HG03060 (cell line): Measurements from ENCODE around the gene KIAA1671.

ENCODE experiments used
- ATAC-seq: cut with Tn5 transposase; IDR thresholded peaks from one replicate; pipeline ENCODE4 v1.9.1; 2021; ENCODE audit warnings: low read depth, moderate number of reproducible peaks; ENCODE audit not compliant: unreplicated experiment

Gene KIAA1671

DNA sequence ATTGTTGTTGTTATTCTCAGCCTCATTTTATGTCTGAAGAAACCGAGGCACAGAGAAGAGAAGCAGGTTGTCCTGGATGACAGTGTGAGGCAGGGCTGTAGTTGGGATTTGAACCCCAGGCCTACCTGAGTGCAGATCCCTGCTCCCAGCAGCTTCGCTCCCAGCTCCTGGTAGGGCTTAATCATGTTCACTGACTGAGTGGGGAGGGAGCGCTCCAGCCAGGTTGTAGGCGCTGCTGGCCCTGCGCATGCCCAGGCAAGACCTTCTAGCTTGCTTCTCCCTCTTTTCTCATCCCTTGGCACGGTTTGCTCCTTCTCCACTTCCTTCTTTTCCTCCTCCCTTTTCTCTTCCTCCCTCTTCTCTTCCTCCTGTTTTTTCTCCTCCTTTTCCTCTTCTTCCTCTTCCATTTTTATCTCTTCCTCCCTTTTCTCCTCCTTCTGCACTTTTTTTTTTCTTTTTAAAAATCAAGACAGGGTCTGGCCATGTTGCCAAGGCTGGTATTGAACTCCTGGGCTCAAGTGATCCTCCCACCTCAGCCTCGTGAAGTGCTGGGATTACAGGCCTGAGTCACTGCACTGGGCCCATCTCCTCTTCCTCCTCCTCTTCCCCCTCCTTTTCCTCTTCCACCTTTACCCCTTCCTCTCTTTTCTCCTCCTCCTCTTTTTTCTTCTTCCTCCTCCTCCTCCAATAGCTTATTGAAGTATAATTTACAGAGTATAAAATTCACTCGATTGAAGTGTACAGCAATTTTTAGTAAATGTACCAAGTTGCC is 109.3 kb downstream of the KIAA1671 start:
- ATAC-seq: no peak

DNA sequence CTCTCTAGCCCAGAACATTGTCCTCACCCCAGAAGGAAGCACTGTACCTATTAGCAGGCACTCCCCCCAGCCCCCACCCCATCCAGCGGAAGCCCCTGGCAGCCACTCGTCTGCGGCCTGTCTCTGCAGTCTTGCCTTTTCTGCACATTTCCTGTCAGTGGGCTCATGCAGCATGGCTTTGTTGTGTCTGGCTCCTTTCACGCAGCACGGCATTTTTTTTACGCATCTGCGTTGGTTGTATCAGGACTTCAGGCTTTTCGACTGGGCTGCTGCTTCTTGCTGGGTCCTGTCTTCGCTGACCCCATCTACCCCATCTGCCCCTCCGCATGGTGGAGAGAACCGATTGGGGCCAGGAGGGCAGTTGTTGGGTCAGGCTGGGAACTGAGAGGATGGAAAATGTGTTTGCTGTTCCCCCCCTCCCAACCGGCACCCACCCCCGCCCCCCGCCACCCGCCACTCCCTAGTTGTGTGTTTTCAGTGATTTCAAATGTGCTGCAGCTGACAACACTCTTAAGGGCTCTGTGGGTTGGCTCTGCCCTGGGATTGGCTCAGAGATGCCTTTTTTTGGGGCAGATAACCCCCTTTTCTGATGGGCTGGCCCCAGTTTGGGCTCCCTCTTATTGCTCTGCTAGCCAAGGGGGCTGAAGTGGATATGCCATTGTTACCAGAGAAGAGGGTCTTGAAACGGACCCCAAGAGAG is 110.0 kb downstream of the KIAA1671 start:
- ATAC-seq: no peak

DNA sequence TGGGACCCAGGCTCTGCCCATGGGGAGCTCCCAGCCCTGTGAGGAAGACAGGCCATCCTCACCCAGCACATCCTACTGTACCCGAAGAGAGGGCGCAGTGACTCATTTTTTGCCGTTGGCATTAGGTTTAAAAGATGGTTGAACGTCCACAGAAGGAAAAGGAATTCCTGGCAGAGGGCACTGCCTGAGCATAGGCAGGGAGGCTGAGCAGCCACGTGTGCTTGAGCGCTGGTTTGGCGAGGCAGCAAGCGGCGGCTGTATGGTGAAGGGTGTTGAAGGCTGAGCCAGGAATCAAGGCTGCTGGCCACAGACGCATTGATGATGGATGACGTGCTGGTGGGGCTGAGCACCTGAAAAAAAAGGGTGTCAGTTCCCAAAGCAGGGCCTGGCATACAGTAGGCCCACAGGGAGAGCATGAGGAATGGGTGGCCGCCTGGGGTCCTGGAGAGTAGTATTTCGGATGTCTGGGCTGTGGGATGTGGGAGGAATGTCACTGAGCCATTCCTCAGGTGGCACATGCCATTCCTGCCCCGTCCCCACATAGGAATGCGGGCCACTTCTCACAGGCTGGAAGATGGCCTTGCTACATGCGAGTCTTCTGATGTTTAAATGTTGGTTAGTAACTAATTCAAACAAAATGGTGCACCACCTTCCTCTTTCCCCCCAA is 112.5 kb downstream of the KIAA1671 start:
- ATAC-seq: no peak

DNA sequence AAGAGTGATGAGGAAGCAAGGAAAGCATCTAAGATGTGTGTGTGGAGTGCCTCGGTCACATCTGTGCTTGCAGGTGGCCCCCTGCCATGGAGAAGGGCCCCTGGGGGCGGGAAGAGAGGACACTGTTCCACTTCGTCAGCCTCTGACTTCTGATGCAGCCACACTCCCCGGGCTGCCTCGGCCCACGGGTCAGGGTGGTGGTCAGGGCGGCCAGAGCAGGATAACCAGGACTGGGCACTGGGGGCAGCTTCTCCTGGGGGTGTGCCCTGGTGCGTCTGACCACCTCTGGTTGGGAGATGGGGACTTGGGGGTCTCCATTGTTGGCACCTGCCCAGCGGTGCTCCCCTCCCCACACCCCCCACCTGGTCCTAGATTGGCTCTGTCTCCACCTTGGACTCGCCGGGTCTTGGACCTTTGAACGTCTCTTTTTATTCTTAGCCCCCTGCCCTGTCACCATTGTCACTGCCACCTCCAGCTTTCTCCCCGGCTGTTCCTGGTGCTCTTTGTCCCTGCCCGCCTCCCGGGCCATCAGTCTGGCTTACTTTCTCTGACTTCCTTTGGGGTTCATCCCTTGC is 114.4 kb downstream of the KIAA1671 start:
- no peak for ATAC-seq

DNA sequence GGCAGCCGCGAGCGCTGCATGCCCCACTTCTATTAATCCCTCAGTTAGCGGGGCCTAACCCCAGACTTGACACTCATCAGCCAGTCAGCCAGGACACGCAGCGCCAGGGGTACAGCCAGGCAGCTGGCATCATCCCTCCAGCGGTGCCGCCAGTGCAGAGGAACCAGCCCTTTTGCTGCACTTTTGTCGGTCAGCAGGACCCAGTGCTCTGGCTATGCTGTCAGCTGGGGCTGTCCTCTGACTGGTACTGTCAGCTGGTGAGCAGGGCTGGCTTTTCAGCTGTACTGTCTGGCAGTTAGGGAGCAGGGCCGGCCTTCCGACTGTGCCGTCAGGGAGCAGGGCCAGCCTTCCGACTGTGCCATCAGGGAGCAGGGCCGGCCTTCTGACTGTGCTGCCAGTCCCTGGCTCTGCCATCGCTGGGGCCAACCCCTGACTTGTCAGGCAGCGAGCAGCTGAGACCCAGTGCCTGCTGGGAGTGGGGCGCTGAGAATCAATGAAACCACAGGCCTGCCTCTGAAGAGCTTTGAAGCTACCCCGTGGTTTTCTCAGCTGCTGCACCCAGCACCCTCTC is 115.4 kb downstream of the KIAA1671 start:
- ATAC-seq: no peak

DNA sequence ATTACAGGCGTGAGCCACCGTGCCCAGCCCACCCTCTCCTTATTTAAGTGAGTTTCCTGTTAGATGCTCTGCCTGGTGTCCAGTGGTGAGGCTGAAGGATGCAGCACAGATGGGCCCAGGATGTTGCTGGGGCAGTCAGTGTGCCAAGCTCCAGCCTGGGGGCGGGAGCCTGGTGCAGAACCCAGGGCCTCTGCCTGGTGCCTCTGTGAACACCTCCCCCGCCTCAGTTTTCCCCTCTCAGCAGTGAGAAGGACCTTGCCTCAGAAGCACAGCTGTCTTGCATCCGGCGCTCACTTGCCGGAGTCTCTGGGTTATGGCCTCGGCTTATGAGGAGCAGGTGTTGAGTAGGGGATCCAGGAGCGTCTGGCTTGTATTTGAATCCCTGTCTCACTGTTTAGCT is 116.2 kb downstream of the KIAA1671 start:
- ATAC-seq: no peak

DNA sequence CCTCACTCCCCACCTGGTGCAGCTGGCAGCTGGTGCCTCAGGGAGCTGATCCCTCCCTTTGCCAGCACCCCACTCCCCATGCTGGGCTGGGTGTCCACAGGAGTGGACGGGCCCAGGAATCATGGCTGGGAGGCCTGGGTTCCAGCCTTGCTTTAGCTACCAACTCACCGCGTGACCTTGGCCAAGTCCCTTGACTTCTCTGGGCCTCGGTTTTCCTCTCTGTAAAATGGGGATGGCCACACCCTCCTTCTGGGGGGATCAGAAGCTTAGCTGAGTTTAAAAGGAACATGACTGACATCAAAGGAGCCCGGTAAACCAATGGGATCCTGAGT is 116.9 kb downstream of the KIAA1671 start:
- no peak for ATAC-seq

DNA sequence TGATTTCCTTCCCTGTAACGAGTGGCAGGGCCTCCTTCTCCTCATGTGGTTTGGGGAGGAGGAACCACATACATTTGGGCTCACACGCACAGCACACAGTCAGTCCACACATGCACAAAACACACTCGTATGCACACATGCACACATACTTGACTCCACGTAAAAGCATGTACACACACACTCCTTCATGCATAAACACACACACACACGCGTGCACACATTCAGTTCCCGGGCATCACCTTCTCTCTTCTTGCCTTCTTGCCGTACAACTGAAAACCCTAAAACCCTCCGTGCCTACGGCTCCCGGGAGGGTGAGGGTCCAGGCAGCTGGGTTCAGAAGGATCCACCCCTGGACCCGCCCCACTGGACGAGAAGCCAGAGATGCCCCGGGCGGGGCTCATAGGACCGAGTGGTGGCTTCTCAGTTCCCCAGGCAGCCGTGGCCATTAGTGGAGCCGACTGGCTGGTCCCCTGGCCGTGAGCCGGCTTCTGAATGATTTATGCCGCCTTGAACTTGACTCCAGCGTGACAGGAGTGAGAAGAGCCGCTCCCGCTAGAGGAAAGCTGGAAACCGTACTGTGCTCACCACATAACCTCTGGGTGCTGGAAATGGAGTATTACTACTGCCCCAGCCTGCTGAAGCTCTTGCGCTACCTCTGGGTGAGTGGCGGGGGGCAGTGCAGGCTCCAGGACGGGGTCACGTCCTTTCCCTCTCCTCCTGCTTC is 117.4 kb downstream of the KIAA1671 start:
- no peak for ATAC-seq

DNA sequence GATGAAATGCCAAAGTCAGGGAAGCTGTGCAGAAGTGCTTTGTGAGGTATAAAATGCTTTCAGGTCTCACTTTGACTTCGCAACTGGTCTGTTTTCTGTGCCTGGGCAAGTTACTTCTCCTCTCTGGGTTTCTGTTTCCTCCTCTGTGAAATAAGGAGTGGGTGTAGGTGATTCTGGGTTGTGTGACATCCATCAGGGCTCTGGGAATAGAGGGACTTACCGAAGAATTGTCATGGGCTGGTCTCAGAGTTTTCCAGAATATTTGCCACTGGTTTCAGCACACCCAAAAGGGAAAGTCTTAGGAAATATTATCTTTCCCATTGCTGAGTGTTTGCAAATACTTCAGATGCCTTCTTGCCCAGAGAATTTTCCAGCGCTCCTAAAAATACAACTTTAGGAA is 118.4 kb downstream of the KIAA1671 start:
- no peak for ATAC-seq

DNA sequence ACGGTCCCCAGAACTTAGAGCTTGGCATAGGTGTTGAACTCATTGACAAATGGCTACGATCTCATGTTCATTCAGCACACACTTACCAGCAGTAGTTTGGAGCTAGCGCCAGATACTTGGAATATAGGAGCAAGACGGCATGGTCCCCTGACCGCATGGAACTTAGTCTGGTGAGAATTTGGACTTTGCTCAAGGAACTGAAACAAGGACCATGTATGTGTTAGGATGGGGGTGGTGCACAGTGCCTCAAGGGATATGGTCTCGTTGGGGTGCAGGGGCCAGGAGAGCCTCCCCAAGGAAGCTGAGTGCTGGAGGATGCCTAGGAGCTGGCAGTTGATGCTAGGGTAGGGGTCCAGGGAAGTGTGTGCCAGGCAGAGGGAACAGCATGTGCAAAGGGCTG is 119.2 kb downstream of the KIAA1671 start:
- no peak for ATAC-seq

DNA sequence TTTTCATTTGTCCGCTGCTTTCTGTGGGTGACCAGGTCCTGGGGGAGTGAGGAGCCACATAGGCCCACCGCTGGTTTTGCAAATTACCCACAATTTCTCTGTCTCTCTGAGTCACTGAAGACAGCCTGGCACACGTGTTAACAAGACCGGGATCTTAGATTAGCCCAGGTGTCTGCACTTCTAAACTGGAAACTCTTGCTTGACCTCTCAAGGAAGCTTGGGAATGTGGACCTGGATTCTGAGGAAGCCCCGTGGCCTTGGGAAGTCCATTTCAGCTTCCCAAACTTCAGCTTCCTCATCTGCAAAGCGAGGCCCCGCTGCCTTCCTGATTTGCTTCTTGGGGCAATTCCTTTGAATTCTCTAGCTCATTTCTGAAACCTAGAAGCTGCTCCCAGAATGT is 119.9 kb downstream of the KIAA1671 start:
- ATAC-seq: no peak

DNA sequence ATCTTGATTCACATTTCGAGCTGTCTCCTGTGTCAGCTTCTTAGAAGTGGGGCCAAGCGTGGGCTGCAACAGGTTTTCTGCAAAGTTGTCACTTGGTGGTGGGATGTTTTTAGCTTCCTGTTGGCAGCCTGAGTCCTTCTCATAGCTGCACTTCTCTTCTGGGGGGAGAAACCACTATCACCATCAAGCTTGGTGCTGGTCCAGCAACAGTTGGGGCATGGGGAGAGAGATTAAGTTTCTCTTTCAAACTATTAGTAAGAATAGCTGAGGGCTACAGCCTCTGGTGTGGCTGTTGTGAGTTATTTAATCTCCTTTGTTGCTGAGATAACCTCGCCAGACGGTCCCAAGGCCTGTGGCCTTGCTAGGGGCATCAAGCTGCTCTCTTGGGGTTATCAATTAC is 123.8 kb downstream of the KIAA1671 start:
- ATAC-seq: no peak

DNA sequence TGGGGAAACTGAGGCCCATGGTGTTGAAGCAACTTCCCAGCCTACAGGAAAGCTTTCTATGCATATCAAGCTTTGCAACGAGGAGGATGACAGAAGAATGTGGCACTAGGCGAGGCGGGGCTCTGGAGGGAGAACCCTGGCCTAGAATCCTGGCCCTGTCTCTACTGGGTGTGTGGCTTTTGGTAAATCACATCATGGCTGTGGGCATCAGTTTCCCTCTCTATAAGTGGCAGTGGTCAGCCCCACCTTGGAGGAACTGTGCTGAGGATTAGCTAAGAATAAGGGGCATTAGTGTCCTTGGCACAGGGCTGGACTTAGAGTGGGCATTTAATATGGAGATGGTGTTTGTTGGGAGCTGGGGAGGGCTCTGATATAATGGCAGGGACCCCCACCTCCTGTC is 124.5 kb downstream of the KIAA1671 start:
- no peak for ATAC-seq

DNA sequence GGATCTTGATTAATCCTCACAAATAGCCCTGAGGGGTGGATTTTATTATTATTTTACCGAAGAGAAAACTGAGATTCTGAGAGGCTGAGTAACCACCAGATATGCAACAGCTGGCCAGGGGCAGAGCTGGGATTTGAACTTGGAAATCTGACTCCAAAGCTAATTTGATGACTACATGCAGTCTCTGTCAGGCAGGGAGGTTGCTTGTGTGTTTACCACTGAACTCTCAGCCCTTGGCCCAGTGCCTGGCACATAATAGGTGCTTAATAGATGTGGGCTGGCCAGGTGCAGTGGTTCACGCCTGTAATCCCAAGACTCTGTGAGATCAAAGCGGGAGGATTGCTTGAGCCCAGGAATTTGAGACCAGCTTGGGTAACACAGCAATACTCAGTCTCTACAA is 125.4 kb downstream of the KIAA1671 start:
- ATAC-seq: no peak

DNA sequence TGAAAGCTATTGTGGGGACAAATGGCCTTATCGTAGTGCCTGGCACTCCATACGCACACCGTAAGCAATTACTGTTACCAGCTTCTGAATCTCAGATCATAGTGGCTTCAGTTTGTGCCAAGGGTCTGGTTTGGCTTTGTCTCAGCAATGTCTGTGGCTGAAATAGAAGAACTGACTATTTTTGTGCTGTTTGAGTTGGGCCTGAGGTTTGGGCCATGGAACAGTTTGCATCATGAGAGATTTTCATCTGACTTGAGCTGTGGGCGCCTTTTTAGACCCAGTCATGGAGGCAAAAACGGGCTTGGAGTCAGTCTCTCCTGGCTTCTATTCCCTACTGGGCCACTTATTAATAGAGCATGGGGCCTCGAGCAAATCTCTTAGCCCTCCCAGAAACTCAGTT is 126.1 kb downstream of the KIAA1671 start:
- no peak for ATAC-seq

DNA sequence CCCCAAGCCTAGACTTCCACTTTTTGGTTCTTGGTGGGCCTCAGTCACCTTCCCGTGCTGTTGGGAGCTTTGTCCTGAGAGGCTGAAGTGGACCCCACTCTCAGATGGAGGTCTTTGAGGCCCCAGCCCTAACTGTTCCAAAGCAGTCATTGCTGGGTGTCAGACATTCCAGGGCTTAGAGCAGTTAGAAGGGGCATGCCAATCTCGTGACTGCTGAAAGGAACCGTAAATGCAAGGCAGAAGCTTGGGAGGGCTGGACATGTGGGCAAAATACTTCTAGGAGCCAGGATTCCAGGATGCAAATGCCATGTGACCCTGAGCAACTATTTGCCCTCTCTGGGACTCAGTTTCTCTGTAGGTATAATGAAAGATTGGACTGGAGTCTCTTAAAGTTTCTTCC is 128.3 kb downstream of the KIAA1671 start:
- no peak for ATAC-seq

DNA sequence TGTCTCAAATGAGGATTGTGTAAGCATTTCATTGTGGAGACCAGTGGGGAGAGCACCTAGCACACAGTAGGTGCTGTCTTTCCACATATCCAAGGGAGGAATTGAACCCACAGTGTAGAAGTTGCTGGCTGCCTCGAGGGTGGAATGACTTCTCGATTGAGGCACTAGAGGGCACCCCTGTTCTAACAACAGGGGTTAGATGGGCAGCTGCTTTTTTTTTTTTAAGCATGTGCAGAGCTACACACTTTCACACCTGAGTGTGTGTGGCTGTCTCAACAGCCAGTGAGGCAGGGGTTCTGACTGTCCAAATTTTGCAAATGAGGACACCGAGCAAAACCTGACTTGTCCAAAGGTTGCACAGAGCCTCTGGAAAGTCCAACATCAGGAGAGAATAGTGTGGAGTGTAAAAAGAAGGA is 128.9 kb downstream of the KIAA1671 start:
- ATAC-seq: no peak

DNA sequence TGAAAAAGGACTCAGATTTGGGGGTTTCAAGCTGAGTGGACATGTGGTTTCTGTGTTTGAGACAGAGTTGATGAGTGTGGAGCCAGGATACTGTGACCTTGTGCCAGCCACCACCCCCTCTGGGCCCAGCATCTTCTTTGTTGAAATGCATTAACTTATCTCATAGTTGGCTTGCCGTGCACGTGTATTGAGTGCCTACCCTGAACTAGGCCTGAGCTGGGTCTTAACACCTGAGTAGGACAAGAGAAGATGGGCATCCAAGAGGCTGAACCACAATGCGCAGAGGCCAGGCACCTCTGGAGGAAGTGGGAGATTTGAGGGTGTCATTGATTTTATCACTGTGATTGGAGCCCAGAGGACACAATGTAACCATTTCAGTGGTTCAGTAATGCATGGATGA is 129.6 kb downstream of the KIAA1671 start:
- no peak for ATAC-seq

DNA sequence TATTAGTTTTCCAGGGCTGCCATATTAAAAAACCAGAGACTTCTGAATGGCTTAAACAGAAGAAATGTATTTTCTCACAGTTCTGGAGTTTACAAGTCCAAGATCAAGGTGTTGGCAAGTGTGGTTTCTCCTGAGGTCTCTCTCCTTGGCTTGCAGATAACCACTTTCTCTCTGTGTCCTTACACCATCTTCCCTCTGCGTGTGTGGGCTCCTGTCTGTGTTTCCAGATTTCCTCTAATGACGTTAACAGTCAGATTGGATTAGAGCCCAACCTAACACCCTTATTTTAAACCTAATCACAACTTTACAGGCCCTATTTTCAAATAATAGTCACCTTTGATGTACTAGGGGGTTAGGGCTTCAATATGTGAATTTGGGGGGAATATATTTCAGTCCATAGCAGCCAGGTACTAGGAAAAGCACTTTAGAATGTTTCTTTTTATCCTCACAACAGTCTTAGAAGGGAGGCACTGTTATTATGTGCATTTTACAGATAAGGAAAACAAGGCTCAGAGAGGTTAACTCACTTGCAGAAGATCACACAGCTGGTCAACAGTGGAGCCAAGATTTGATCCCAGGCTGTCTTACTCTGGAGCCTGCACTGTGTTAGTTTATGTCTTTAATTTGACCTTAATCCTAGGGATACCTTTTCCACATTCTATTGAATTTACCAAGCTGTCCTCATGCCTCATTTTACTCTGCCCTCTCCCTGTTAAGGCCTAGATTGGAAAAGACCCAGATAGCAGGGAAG is 130.7 kb downstream of the KIAA1671 start:
- ATAC-seq: no peak

DNA sequence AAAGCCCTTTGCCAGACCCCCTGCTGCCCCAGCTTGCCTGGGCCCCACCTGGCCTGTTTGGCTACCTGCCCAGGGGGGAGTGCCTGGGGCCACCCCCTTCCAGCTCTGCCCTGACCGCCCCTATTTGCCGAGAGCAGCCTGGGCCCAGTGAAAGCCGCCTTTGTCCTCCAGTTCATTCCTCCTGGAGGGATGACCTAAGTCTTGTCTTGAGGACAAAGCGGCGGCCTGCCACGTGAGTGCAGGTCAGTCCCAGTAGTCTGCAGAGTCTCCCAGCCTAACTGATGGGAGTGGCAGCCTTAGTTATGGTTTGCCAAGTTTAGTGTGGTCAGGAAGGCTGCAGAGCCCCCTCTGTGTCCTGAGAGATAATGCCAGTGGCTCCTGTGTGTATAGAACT is 131.3 kb downstream of the KIAA1671 start:
- no peak for ATAC-seq
